Psoas muscle (tissue), 8 donors: ENCODE results near the gene ZNF544. TPM values are rescaled to one million over a fixed set of nuclear protein-coding genes. Genes with fewer than 3 reads are reported as not detected.
"Not testable (repeated sequence)": the region's sequence is repeated elsewhere in the genome, so short reads cannot be mapped to it uniquely, and the experiment has no call there.

ENCODE experiments used
- ATAC-seq, 4 donors: fragments of 200-7000 bp; cut with Tn5 transposase; one replicate each; pipeline ENCODE4 v1.9.1; 2020; ENCODE audit warnings: moderate library complexity in 3 of 4, mild to moderate bottlenecking in 2 of 4
- DNase-seq, 2 donors: peaks; one replicate each; pipeline ENCODE4 v3.0.0-alpha.2; 2020
- H3K27ac ChIP-seq: fragments of 200-600 bp; one replicate; pipeline ENCODE4 v1.8.0; 2022
- H3K27me3 ChIP-seq, 3 donors: fragments of 200-600 bp in 1 of 3; one replicate each; pipeline versions ENCODE4 v1.6.1 to v1.8.0; 2013 to 2022; ENCODE audit warnings: low read length in 2 of 3, mild to moderate bottlenecking in 2 of 3, moderate library complexity in 1 of 3; ENCODE audit not compliant: insufficient read depth in 3 of 3
- H3K36me3 ChIP-seq, 2 donors: fragments of 200-600 bp in 1 of 2; one replicate each; pipeline versions ENCODE4 v1.6.1 to v1.8.0; 2013 to 2022; ENCODE audit warnings: low read depth in 1 of 2, mild to moderate bottlenecking in 1 of 2, moderate library complexity in 1 of 2; ENCODE audit not compliant: insufficient read depth in 1 of 2
- H3K4me1 ChIP-seq: fragments of 200-600 bp; one replicate; pipeline ENCODE4 v1.8.0; 2022
- H3K4me3 ChIP-seq: fragments of 200-600 bp; one replicate; pipeline ENCODE4 v1.8.0; 2022; ENCODE audit warnings: mild to moderate bottlenecking
- H3K9me3 ChIP-seq: fragments of 200-600 bp; one replicate; pipeline ENCODE4 v1.8.0; 2022
- WGBS, 3 donors: extraction: QIAGEN DNeasy Blood & Tissue Kit; methylation state at CpG; one replicate each; pipeline versions ENCODE4 v1.1.6 to v1.1.7; 2013; 5-methylcytosine and 5-hydroxymethylcytosine counted together
- intact Hi-C, 2 donors: fragments of 100-400 bp; cut with DNase I; formaldehyde crosslinking; loops; one replicate each; pipeline versions ENCODE4 v1.11.0 to v1.14.2; 2022
- polyA plus RNA-seq, 3 donors: library from polyadenylated mRNA; stranded (reverse); fragments of 200-250 nt; gene quantifications; one replicate each; pipeline ENCODE4 v1.2.3, GENCODE V29; 2013
- total RNA-seq, 4 donors: library from RNA; stranded (reverse); fragmentation: NEBNext Ultra II Directional in 2 of 4; extraction: Animal tissue kit (Norgen Biotek cat#: 25700) in 2 of 4; gene quantifications; one replicate each; pipeline versions ENCODE4 v1.2.1 to v1.2.4, GENCODE V29; 2021 to 2023
- TF ChIP-seq, protein P1 (sequence below): fragments of 200-600 bp; IDR thresholded peaks from one replicate; pipeline ENCODE4 v1.8.0; 2022; ENCODE audit warnings: antibody characterized with exemption
- donor health status: healthy with polysubstance abuse.
- donor health status: DM: no; HTN: no; CAD: no; lungs with moderate emphysema.
- donor health status: Bipolar disorder and iron deficiency.
- donor health status: healthy.
- donor health status: DM: yes; HTN: yes; CAD: no.
- donor health status: DM: no; HTN: no; CAD: no.
- donor health status: DM: no; HTN: no; CAD: no.
- donor health status: DM: yes; HTN: yes; CAD: no.

The ZNF544 gene
- total and polyA plus RNA-seq, 7 donors: 2.4 to 15.3 (median 5.1) TPM

DNA sequence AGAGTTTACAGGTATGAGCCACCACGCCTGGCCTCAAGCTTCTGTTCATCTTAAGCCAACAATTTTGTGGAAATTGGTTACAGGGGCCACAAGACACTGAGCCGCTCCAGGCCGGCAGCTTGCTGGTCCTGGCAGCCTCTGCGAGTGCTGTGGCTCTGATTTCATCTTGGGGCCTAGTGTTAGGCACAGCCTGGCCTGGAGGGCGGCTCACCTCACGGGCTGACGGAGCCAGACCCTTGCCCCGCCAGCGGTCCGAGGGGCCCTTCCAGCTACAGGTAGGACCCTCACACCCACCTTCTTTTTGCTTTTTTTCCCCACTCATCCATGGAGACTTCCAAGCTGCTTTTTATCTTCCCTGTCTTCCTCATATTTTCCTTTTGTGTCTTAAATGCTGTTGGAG, 8.6 kb downstream of the ZNF544 start:
- TF ChIP-seq, protein P1, sequence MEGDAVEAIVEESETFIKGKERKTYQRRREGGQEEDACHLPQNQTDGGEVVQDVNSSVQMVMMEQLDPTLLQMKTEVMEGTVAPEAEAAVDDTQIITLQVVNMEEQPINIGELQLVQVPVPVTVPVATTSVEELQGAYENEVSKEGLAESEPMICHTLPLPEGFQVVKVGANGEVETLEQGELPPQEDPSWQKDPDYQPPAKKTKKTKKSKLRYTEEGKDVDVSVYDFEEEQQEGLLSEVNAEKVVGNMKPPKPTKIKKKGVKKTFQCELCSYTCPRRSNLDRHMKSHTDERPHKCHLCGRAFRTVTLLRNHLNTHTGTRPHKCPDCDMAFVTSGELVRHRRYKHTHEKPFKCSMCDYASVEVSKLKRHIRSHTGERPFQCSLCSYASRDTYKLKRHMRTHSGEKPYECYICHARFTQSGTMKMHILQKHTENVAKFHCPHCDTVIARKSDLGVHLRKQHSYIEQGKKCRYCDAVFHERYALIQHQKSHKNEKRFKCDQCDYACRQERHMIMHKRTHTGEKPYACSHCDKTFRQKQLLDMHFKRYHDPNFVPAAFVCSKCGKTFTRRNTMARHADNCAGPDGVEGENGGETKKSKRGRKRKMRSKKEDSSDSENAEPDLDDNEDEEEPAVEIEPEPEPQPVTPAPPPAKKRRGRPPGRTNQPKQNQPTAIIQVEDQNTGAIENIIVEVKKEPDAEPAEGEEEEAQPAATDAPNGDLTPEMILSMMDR: no peak
- DNase-seq (no peak), ATAC-seq (no peak)
- no peaks in the 10 kb centered on the region for H3K4me1 ChIP-seq
- H3K4me3 ChIP-seq: no peak overlapping the region
- H3K9me3 ChIP-seq: peaks cover 64% of the 10 kb centered on the region
- H3K36me3 ChIP-seq: peaks cover 17 to 58% of the 10 kb centered on the region in 2 donors
- WGBS, 3 donors: 97 to 99% (median 99%) methylated on average over 10 of the region's 10 CpGs
- H3K27ac ChIP-seq: no peak overlapping the region
- no peaks in the 10 kb centered on the region for H3K27me3 ChIP-seq
- intact Hi-C loops: no loop called here

DNA sequence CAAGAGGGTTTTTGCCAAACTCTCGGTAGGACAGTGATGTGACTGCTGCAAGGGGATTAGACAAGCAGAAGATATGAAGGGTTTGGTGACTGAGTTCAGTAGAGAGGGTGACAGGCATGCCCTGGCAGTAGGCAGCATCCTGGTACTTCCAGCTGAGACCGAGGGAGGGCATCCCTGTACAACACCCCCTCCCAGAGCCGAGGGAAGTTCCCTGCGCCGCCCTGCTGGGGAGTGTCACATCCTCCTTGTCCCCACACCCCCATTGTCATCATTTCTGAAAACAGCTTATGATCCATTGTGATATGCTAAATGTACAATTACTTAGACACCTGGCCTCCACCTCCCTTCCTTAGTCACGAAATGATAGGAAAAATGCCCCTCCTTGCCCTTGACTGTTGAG, 14.6 kb downstream of the ZNF544 start:
- WGBS, 3 donors: 97 to 98% (median 98%) methylated on average over 6 of the region's 6 CpGs
- ATAC-seq: no peak
- DNase-seq: no peak
- peaks cover 42 to 63% of the 10 kb centered on the region in 2 donors for H3K36me3 ChIP-seq
- no peaks in the 10 kb centered on the region for H3K27me3 ChIP-seq
- TF ChIP-seq, protein P1: no peak
- no peaks in the 10 kb centered on the region for H3K4me1 ChIP-seq
- intact Hi-C loops: no loop called here
- H3K9me3 ChIP-seq: peaks cover 81% of the 10 kb centered on the region
- H3K27ac ChIP-seq: no peak overlapping the region
- no peak overlapping the region for H3K4me3 ChIP-seq

DNA sequence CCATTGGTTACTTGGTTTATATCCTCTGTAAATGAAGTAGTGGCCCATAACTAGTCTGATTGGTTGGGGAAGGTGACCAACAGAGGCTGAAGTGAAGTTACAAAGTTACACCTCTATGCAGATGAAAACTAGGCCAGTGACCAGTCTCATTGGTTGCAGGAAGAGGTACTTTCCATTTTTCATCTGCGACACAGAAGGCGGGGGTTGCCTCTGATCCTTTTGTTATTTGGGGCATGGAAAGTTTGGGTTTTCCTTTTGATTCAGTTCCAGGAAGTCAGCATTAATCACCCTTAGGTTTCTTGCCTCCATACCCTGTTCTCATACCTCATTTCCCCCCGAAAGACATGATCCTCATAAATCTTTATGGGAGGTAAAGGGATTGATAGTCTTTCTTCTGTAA, 20.2 kb downstream of the ZNF544 start:
- peaks cover 99% of the 10 kb centered on the region for H3K9me3 ChIP-seq
- WGBS, 3 donors: 97 to 99% (median 98%) methylated on average over 3 of the region's 3 CpGs
- H3K4me1 ChIP-seq: no peaks in the 10 kb centered on the region
- intact Hi-C loops: no loop called here
- no peak for ATAC-seq
- H3K27me3 ChIP-seq: no peaks in the 10 kb centered on the region
- H3K36me3 ChIP-seq: peaks cover 63 to 99% of the 10 kb centered on the region in 2 donors
- no peak for DNase-seq
- H3K27ac ChIP-seq: no peak overlapping the region
- TF ChIP-seq, protein P1: no peak
- H3K4me3 ChIP-seq: no peak overlapping the region

DNA sequence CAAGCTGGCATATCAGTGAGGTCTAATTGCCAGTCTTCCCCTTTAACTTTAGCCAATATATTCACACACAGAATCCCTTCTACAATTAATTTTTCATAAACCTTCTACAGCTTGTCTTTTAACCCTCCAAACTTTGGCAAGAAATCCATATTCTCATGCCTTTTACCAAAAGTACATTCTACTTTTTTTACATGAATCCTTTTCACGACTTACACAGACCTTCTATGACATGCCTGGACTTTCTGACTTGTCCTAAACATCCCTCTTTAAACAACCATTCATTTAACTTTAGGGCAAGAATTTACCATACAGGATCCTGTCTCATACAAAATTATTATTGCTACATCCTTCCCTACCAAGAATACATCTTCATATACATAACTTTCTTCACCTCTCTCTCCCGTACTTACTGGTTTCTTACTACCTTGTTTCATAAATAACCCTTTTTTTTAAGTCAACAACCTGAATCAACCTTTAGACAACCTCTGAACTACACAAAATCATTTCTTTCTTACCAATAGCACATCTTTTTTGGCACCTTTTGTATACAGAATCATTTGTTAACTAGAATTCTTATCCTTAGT, 23.5 kb downstream of the ZNF544 start:
- Histone ChIP-seq H3K36me3 (peaks cover 57 to 90% of the 10 kb centered on the region in 2 donors), H3K27me3 (no peaks in the 10 kb centered on the region), H3K27ac (no peak overlapping the region), H3K4me3 (no peak overlapping the region), H3K4me1 (no peaks in the 10 kb centered on the region), H3K9me3 (peaks cover 97% of the 10 kb centered on the region)
- TF ChIP-seq, protein P1: no peak
- ATAC-seq (no peak), DNase-seq (no peak)
- WGBS, 3 donors: 95 to 99% (median 98%) methylated on average over 2 of the region's 2 CpGs
- intact Hi-C loops: no loop called here

DNA sequence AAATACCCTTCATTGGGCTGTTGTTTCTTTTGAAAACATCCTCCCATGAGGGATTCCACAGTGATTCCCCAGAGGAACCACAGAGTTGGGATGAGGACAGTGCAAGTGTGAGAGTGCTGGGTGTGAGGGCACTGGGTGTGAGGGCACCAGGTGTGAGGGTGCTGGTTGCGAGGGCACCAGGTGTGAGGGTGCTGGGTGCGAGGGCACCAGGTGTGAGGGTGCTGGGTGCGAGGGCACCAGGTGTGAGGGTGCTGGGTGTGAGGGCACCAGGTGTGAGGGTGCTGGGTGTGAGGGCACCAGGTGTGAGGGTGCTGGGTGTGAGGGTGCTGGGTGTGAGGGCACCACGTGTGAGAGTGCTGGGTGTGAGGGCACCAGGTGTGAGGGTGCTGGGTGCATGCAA, 29.5 kb downstream of the ZNF544 start:
- H3K4me1 ChIP-seq, H3K27ac ChIP-seq, ATAC-seq, intact Hi-C loops, H3K27me3 ChIP-seq, DNase-seq, H3K4me3 ChIP-seq: not testable (repeated sequence)
- peaks cover 96% of the 10 kb centered on the region for H3K9me3 ChIP-seq
- 91 to 97% (median 93%) methylated on average over 3 to 4 of the region's 4 CpGs for WGBS, 3 donors
- H3K36me3 ChIP-seq: peaks cover 60 to 72% of the 10 kb centered on the region in 2 donors
